GM21737 (cell line): Measurements from ENCODE around the gene LKAAEAR1.
"Not testable (repeated sequence)": the region's sequence is repeated elsewhere in the genome, so short reads cannot be mapped to it uniquely, and the experiment has no call there.

Experiments
- ATAC-seq: cut with Tn5 transposase; IDR thresholded peaks from one replicate; pipeline ENCODE4 v1.9.1; 2021; ENCODE audit warnings: mild to moderate bottlenecking, moderate library complexity; ENCODE audit not compliant: unreplicated experiment

The LKAAEAR1 gene

DNA sequence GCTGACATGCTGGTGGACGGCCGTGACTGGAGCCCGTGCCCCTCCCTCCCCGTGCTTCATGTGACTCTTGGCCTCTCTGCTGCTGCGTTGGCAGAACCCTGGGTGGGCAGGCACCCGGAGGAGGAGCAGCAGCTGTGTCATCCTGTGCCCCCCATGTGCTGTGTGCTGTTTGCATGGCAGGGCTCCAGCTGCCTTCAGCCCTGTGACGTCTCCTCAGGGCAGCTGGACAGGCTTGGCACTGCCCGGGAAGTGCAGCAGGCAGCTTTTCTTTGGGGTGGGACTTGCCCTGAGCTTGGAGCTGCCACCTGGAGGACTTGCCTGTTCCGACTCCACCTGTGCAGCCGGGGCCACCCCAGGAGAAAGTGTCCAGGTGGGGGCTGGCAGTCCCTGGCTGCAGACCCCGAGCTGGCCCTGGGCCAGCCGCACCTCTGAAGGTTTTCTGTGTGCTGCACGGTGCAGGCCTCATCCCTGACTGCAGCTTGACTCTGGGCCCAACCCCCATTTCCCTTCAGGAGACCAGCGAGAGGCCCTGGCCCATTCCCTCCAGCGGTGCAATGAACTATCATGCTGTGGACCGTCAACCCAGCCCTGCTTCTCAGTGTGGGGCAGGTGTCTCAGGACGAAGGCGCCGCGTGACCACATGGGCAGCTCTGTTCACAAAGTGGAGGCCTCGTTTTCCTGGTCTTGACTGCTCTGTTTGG lies 15.0 kb upstream of the LKAAEAR1 start:
- ATAC-seq = no peak

GRCh38 chr20:64098471-64099013 lies 14.3 kb upstream of the LKAAEAR1 start:
- no peak for ATAC-seq

- no peak for ATAC-seq
These were observed 12.3 kb upstream of the LKAAEAR1 start for GRCh38 chr20:64096535-64096934.

DNA sequence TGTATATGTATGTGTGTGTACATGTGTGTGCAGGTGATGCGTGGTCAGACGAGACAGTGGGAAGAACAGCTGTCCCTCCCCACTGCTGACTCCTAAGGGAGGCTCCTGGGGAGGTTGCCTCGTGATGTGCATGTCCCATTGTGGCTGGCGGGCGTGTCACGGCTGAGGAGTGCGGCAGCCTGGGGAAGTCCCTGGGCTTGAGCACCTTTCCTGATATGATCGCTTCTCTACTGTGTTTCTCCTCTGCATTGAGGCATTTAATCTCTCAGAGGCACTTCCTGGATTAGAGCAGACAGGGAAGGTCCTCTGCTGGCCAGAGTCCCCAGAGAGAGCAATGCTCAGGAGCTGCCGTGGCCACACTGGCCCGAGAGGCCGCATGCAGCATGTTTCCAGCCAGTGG lies 11.7 kb upstream of the LKAAEAR1 start:
- no peak for ATAC-seq

DNA sequence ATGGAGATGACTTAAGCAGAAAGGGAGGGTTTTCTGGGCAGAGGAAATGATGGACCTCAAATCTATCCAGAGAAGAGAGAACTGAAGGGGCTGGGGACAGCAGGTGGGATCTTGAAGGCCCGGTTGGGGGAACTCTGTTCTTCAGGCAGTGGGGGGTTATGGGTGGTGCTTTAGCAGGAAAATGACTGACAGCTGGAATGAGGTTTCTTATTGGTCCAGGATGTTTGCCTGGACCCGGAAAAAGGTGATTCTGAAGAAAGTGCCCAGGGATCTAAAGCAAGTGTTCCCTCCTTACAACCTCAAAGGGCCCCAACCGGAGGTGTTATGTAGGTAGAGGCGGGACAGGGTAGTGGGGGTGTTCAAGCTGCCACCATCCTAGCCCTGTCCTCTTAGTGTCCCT lies 11.3 kb upstream of the LKAAEAR1 start:
- ATAC-seq = no peak

GRCh38 chr20:64093013-64093503 lies 8.9 kb upstream of the LKAAEAR1 start:
- no peak for ATAC-seq

- no peak for ATAC-seq
These were observed 8.2 kb upstream of the LKAAEAR1 start for GRCh38 chr20:64092258-64093012.

GRCh38 chr20:64091770-64092169 lies 7.6 kb upstream of the LKAAEAR1 start:
- no peak for ATAC-seq

GRCh38 chr20:64091340-64091739 lies 7.1 kb upstream of the LKAAEAR1 start:
- ATAC-seq = no peak

GRCh38 chr20:64090165-64090564 lies 6.0 kb upstream of the LKAAEAR1 start:
- no peak for ATAC-seq

- not testable (repeated sequence) for ATAC-seq
These were observed 4.4 kb upstream of the LKAAEAR1 start for GRCh38 chr20:64088586-64088985.

- ATAC-seq = not testable (repeated sequence)
These were observed 3.1 kb upstream of the LKAAEAR1 start for GRCh38 chr20:64087226-64087825.

DNA sequence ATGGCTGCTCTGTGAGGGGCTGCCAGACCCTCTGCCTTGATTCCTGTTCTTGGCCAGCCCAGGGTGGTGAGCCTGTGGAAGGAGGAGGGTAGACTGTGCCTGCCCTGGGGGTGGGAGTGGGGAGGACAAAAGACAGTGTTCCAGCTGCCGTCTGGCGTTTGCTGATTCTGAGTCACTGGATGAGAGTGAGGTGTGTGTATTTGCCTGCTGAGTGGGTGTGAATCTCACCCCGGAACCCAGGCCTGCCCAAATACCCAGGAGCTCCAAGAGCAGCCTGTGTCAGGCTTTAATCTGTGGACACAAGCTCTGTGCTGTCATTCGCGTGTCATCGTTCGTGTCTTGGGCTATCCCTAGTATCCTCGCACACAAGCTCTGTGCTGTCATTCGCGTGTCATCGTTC lies 2.6 kb upstream of the LKAAEAR1 start:
- ATAC-seq = no peak

DNA sequence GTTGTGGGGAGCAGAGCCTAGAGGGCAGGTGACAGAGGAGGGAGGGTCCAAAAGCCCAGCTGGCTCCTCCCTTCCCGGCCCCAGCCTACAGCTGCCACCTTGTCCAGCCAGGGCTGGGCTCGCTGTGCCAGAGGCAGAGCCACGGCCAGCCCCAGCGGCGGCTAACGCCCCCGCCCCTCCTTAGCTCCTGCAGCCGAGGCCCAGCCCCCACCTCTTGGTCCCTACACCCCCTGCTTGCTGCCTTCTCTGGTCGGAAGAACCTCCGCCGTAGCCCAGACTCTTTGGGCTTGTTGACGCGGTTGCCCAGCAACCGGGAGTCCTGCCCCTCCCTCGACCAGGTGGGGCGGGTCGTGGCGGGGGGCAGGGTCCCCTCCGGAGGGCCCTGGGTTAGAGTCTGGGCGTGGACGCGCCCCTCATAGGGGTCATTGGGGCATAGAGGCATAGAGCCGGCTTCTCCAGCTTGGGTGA lies 521 bp upstream of the LKAAEAR1 start:
- no peak for ATAC-seq

- no peak for ATAC-seq
These were observed 807 bp downstream of the LKAAEAR1 start for GRCh38 chr20:64083378-64083803.

DNA sequence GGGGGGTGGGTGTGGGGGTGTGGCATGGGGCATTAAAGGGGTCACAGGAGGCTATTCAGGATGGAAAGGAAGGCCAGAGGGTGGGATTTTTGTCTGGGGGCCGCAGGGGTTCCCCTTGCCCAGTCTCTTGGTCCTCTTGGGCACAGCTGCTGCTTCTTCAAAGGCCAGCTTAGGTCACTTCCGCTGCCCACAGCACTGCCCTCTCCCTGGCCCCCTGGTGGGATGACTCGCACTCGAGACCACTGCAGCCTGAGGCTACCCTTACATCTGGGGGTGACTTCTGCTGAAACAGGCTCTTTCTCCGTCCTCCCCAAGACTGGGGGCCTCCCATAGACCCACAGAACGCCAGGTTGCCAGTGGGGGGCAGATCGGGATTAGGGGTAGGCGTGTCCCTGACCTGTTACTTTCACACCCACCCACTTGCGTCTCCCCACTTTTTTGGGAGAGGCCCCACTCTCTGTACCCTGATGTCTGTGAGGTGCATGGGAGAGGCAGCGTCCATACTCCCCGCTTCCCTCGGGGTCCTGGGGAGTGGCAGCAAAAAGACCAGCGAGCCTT lies 1.3 kb downstream of the LKAAEAR1 start:
- no peak for ATAC-seq

DNA sequence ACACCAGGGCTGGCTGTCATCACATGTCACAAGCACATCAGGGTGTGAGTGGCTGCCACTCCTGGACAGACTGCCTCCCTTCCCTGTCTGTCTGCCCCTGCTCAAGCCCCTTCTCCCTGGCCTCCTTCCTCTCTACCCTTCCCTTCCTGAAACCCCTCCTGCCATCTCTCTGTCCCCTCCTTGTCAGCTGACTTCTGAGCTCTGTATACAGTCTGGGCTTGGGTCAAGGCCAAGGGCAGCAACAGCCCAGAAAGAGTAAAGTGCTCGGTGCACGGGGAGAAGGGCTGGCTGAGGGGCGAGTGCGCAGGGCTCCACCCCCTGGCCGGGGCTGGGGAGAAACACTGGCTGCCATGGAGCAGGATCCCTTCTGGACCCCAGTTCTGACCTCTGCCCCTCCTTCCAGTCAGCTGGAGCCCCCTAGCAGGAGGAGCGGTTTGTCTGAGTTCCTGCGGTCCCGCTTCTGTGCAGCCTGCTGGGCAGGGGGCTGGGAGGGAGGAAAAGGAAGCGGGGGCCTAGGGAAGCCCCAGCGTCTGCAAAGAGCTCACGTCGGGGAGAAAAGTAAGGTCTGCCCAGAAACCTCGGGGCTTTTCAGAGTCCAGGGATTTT lies 2.0 kb downstream of the LKAAEAR1 start:
- ATAC-seq = no peak

- ATAC-seq = no peak
These were observed 2.6 kb downstream of the LKAAEAR1 start for GRCh38 chr20:64081624-64081964.

GRCh38 chr20:64080813-64081623 lies 3.2 kb downstream of the LKAAEAR1 start:
- ATAC-seq = no peak
